Suprapubic skin (tissue), 4 donors: Measurements from ENCODE around the gene ARAP2. TPM values are rescaled to one million over a fixed set of nuclear protein-coding genes. Genes with fewer than 3 reads are reported as not detected.

Experiments
- DNase-seq, 2 donors: peaks; one replicate each; pipeline ENCODE4 v3.0.0-alpha.2; 2019; ENCODE audit warnings: low spot score in 2 of 2
- H3K27ac ChIP-seq: fragments of 200-600 bp; sonication (generic); one replicate; pipeline ENCODE4 v1.5.1; 2019
- H3K27me3 ChIP-seq: fragments of 200-600 bp; sonication (generic); one replicate; pipeline ENCODE4 v1.5.1; 2019
- H3K36me3 ChIP-seq: fragments of 200-600 bp; sonication (generic); one replicate; pipeline ENCODE4 v1.5.1; 2019
- H3K4me1 ChIP-seq: fragments of 200-600 bp; sonication (generic); one replicate; pipeline ENCODE4 v1.5.1; 2019
- H3K4me3 ChIP-seq: fragments of 200-600 bp; sonication (generic); one replicate; pipeline ENCODE4 v1.5.1; 2019; ENCODE audit warnings: mild to moderate bottlenecking
- H3K9me3 ChIP-seq: fragments of 200-600 bp; sonication (generic); one replicate; pipeline ENCODE4 v1.5.1; 2019
- EP300 ChIP-seq: sonication (generic); formaldehyde crosslinking; IDR thresholded peaks from one replicate; pipeline ENCODE4 v1.6.1; 2017; ENCODE audit warnings: antibody characterized with exemption
- POLR2A ChIP-seq, 2 donors: fragments of 450-650 bp; IDR thresholded peaks; one replicate each; pipeline ENCODE4 v1.6.1; 2017; ENCODE audit warnings: antibody characterized with exemption in 2 of 2, mild to moderate bottlenecking in 2 of 2, moderate library complexity in 2 of 2
- POLR2AphosphoS5 ChIP-seq, 3 donors: sonication (generic); formaldehyde crosslinking; IDR thresholded peaks; one replicate each; pipeline ENCODE4 v1.6.1; 2017; ENCODE audit warnings: antibody characterized with exemption in 3 of 3
- WGBS: methylation state at CpG from one replicate; pipeline ENCODE4 v1.1.5; 2018; 5-methylcytosine and 5-hydroxymethylcytosine counted together
- total RNA-seq, 4 donors: library from RNA; depleted of rRNA; stranded (reverse); fragments of >200 nt; gene quantifications; one replicate each; pipeline ENCODE4 v1.1.0, GENCODE V29; 2016
- TF ChIP-seq, protein P1 (sequence below), 2 donors: fragments of 200-600 bp in 1 of 2; fragments of 450-650 bp in 1 of 2; sonication (generic) in 1 of 2; IDR thresholded peaks; one replicate each; pipeline ENCODE4 v1.5.1; 2016 to 2019; ENCODE audit warnings: antibody characterized with exemption in 2 of 2, mild to moderate bottlenecking in 1 of 2, moderate library complexity in 1 of 2

Gene ARAP2
- total RNA-seq, 4 donors from 2014 or later, result 88.2 to 203 (median 117) TPM

DNA sequence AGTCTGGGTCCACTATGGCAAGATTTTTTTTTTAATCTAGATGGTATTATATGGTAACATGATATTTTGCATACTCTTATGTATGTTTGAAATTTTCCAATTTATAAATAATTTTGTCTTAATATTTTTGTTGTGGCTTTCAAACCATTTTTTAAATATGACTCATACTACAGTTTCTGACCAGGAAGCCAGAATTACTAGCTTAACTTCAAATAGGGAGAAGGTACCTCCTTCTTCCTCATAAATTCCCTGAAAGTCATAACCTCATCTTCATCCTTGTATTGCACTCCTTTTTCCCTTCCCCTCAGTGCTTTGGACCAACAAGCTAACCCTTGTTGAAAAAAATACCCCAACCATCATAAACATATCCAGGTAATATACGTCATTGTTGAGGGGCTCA is 21.6 kb downstream of the ARAP2 start:
- Histone ChIP-seq H3K9me3 (no peaks in the 10 kb centered on the region), H3K27me3 (no peaks in the 10 kb centered on the region), H3K4me3 (no peak overlapping the region), H3K4me1 (peaks cover 12% of the 10 kb centered on the region), H3K36me3 (no peaks in the 10 kb centered on the region), H3K27ac (no peak overlapping the region)
- 95% methylated on average over 1 of the region's 1 CpG for WGBS
- TF ChIP-seq POLR2AphosphoS5 (IDR thresholded peaks at IDR 0.05) (no peak), POLR2A (IDR thresholded peaks at IDR 0.05) (no peak), EP300 (no peak)
- TF ChIP-seq, protein P1, sequence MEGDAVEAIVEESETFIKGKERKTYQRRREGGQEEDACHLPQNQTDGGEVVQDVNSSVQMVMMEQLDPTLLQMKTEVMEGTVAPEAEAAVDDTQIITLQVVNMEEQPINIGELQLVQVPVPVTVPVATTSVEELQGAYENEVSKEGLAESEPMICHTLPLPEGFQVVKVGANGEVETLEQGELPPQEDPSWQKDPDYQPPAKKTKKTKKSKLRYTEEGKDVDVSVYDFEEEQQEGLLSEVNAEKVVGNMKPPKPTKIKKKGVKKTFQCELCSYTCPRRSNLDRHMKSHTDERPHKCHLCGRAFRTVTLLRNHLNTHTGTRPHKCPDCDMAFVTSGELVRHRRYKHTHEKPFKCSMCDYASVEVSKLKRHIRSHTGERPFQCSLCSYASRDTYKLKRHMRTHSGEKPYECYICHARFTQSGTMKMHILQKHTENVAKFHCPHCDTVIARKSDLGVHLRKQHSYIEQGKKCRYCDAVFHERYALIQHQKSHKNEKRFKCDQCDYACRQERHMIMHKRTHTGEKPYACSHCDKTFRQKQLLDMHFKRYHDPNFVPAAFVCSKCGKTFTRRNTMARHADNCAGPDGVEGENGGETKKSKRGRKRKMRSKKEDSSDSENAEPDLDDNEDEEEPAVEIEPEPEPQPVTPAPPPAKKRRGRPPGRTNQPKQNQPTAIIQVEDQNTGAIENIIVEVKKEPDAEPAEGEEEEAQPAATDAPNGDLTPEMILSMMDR (IDR thresholded peaks at IDR 0.05), result no peak
- no peak for DNase-seq

DNA sequence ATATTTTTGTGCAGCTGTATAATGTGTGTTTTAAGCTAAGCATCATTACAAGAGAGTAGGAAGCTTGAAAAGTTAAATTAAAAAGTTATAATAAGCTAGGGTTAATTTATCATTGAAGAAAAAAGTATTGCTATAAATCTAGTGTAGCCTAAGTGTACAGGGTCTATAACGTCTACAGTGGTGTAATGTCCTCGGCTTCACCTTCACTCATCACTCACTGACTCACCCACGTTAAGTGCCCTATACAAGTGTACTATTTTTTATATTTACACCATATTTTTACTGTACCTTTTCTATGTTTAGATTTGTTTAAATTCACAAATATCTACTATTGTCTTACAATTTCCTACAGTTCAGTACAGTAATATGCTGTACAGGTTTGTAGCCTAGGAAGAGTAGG is 23.5 kb downstream of the ARAP2 start:
- Histone ChIP-seq H3K36me3 (no peaks in the 10 kb centered on the region), H3K27me3 (no peaks in the 10 kb centered on the region), H3K4me1 (peaks cover 10% of the 10 kb centered on the region), H3K4me3 (no peak overlapping the region), H3K27ac (no peak overlapping the region), H3K9me3 (no peaks in the 10 kb centered on the region)
- TF ChIP-seq EP300, result no peak
- no peak for TF ChIP-seq POLR2AphosphoS5 (IDR thresholded peaks at IDR 0.05)
- no peak for TF ChIP-seq POLR2A (IDR thresholded peaks at IDR 0.05)
- TF ChIP-seq, protein P1 (IDR thresholded peaks at IDR 0.05), result no peak
- no peak for DNase-seq
- WGBS, result 90% methylated on average over 3 of the region's 3 CpGs

DNA sequence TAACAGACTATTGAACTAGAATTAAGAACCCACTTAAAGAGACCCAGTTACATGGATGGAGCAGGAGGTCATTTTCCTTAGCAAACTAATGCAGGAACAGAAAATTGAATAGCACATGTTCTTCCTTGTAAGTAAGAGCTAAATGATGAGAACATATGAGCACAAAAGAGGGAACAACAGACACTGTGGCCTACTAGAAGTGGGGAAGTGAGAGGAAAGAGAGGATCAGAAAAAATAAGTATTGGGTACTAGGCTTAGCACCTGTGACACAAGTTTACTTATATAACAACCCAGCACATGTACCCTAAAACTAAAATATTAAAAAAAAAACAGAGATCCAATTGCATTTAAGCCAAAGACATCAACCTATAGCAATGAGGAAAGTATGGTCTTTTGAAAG is 26.2 kb downstream of the ARAP2 start:
- no peaks in the 10 kb centered on the region for H3K4me1 ChIP-seq
- no peak for TF ChIP-seq POLR2AphosphoS5 (IDR thresholded peaks at IDR 0.05)

DNA sequence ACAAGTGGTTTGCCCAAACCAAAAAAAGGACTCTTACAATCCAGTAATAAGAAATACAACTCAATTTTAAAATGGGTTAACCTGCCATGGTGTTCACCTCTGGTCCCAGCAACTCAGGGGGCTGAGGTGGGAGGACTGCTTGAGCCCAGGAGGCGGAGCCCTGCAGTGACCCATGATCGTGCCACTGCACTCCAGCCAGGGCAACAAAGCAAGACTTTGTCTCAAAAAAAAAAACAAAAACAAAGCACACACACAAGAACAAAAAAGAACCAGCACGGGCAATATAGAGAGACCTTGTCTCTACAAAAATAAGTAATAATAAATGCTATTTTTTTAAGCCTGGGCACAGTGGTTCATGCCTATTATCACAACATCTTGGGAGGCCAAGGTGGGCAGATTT is 28.7 kb downstream of the ARAP2 start:
- 95% methylated on average over 3 of the region's 3 CpGs for WGBS
- DNase-seq, result no peak
- Histone ChIP-seq H3K9me3 (no peaks in the 10 kb centered on the region), H3K36me3 (no peaks in the 10 kb centered on the region), H3K27ac (no peak overlapping the region), H3K4me3 (no peak overlapping the region), H3K27me3 (no peaks in the 10 kb centered on the region), H3K4me1 (no peaks in the 10 kb centered on the region)
- TF ChIP-seq POLR2A (IDR thresholded peaks at IDR 0.05) (no peak), EP300 (no peak), POLR2AphosphoS5 (IDR thresholded peaks at IDR 0.05) (no peak)
- TF ChIP-seq, protein P1 (IDR thresholded peaks at IDR 0.05), result no peak

More for the DNA sequence above, 26.2 kb downstream of the ARAP2 start:
- H3K27ac ChIP-seq, result no peak overlapping the region
- no peak for DNase-seq
- no peaks in the 10 kb centered on the region for H3K27me3 ChIP-seq
- H3K36me3 ChIP-seq, result no peaks in the 10 kb centered on the region
- H3K9me3 ChIP-seq, result no peaks in the 10 kb centered on the region
- no peak overlapping the region for H3K4me3 ChIP-seq

DNA sequence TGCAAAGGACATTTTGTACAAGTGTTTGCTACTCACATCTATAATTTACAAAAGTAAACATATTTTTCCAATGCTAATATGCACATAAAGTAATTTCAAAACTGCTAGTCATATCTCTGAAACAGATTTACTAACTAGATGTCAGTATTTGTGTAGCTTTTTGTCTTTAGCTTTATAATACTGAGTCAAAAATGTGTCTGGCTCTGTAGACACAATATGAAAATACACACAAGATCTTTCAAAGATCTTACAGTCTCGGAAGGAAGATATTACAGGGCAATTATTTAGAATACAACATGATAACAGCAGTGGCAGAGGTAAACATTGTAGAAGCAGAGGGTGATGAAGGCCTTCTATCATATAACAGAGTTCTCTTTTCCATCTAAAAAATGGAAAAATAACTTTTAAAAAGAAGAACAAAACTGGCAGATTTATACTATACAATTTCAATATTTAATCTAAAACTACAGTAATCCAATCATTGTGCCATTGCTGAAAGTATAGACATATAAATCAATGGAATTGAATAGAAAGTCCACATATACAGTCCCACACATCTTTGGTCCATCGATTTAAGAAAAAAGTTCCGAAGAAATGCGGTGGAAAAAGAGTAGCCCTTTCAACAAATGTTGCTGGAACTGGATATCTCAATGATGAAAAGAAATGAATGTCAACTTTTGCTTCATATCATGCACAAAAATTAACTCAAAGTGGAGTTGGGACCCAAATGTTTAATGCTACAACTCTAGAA is 29.4 kb downstream of the ARAP2 start:
- H3K36me3 ChIP-seq, result peaks cover 5% of the 10 kb centered on the region
- 68% methylated on average over 4 of the region's 4 CpGs for WGBS
- no peak overlapping the region for H3K27ac ChIP-seq
- H3K4me1 ChIP-seq, result no peaks in the 10 kb centered on the region
- TF ChIP-seq POLR2AphosphoS5 (IDR thresholded peaks at IDR 0.05) (no peak), POLR2A (IDR thresholded peaks at IDR 0.05) (no peak), EP300 (no peak)
- TF ChIP-seq, protein P1 (IDR thresholded peaks at IDR 0.05), result no peak
- DNase-seq, result no peak
- H3K9me3 ChIP-seq, result no peaks in the 10 kb centered on the region
- H3K27me3 ChIP-seq, result no peaks in the 10 kb centered on the region
- H3K4me3 ChIP-seq, result no peak overlapping the region
